ENCODE measurements around the gene SMARCA4. TPM values are rescaled to one million over a fixed set of nuclear protein-coding genes. Genes with fewer than 3 reads are reported as not detected.

The SMARCA4 gene
- total RNA-seq, 4 donors from 2014 or later, result 81.9 to 460 (median 118) TPM

GRCh38 chr19:11021760-11022144 lies 60.9 kb downstream of the SMARCA4 start:
- H3K4me1 ChIP-seq, result peaks cover 0 to 12% (median 8%) of the 10 kb centered on the region in 4 donors
- H3K27ac ChIP-seq, result no peak overlapping the region
- no peaks in the 10 kb centered on the region for H3K9me3 ChIP-seq
- TF ChIP-seq EP300 (IDR thresholded peaks at IDR 0.05; ENCODE audit: low read depth) (no peak), CTCF (IDR thresholded peaks at IDR 0.05) (no peak), POLR2A (IDR thresholded peaks at IDR 0.05) (no peak), POLR2AphosphoS5 (IDR thresholded peaks at IDR 0.05) (no peak)
- no peaks in the 10 kb centered on the region for H3K27me3 ChIP-seq
- in situ Hi-C loops (cut with MboI; ENCODE audit: low pct_ligation_motif_present in 1 of 4, low pct_unique_long_range_greater_than_20kb in 1 of 4, low sequenced_read_pairs in 3 of 4), result no loop called here
- H3K36me3 ChIP-seq, result peaks cover 0 to 69% (median 19%) of the 10 kb centered on the region in 4 donors
- no peak overlapping the region for H3K4me3 ChIP-seq
- WGBS, 2 donors (ENCODE audit: low coverage in 1 of 2), result 98 to 100% methylated on average over 1 to 15 of the region's 15 CpGs
- intact Hi-C loops (cut with DNase I; ENCODE audit: low total_unique reads), result no loop called here
- no peak for DNase-seq

GRCh38 chr19:11023016-11023415 lies 62.2 kb downstream of the SMARCA4 start:
- Histone ChIP-seq H3K27ac (no peak overlapping the region), H3K36me3 (peaks cover 0 to 75% (median 25%) of the 10 kb centered on the region in 4 donors), H3K4me3 (no peak overlapping the region), H3K9me3 (no peaks in the 10 kb centered on the region), H3K4me1 (peaks cover 0 to 8% (median 6%) of the 10 kb centered on the region in 4 donors), H3K27me3 (no peaks in the 10 kb centered on the region)
- intact Hi-C loops (cut with DNase I; ENCODE audit: low total_unique reads) (no loop called here), in situ Hi-C loops (cut with MboI; ENCODE audit: low pct_ligation_motif_present in 1 of 4, low pct_unique_long_range_greater_than_20kb in 1 of 4, low sequenced_read_pairs in 3 of 4) (no loop called here)
- TF ChIP-seq POLR2A (IDR thresholded peaks at IDR 0.05), result no peak
- 91 to 100% methylated on average over 1 to 11 of the region's 11 CpGs for WGBS, 2 donors (ENCODE audit: low coverage in 1 of 2)
- DNase-seq, result no peak

GRCh38 chr19:11023710-11024109 lies 62.9 kb downstream of the SMARCA4 start:
- Histone ChIP-seq H3K36me3 (peaks cover 0 to 81% (median 26%) of the 10 kb centered on the region in 4 donors), H3K9me3 (no peaks in the 10 kb centered on the region), H3K27ac (no peak overlapping the region), H3K4me1 (peaks cover 0 to under 1% (median 0%) of the 10 kb centered on the region in 4 donors), H3K4me3 (no peak overlapping the region), H3K27me3 (no peaks in the 10 kb centered on the region)
- TF ChIP-seq CTCF (IDR thresholded peaks at IDR 0.05) (no peak), POLR2A (IDR thresholded peaks at IDR 0.05) (no peak), POLR2AphosphoS5 (IDR thresholded peaks at IDR 0.05) (no peak), EP300 (IDR thresholded peaks at IDR 0.05; ENCODE audit: low read depth) (no peak)
- intact Hi-C loops (cut with DNase I; ENCODE audit: low total_unique reads) (no loop called here), in situ Hi-C loops (cut with MboI; ENCODE audit: low pct_ligation_motif_present in 1 of 4, low pct_unique_long_range_greater_than_20kb in 1 of 4, low sequenced_read_pairs in 3 of 4) (no loop called here)
- 100% methylated on average over 2 of the region's 7 CpGs; no CpG with 5 or more reads in 1 of the 2 donors for WGBS, 2 donors (ENCODE audit: low coverage in 1 of 2)
- DNase-seq, result no peak

GRCh38 chr19:11024259-11024658 lies 63.4 kb downstream of the SMARCA4 start:
- DNase-seq, result no peak
- in situ Hi-C loops (cut with MboI; ENCODE audit: low pct_ligation_motif_present in 1 of 4, low pct_unique_long_range_greater_than_20kb in 1 of 4, low sequenced_read_pairs in 3 of 4), result no loop called here
- Histone ChIP-seq H3K9me3 (no peaks in the 10 kb centered on the region), H3K36me3 (peaks cover 0 to 85% (median 29%) of the 10 kb centered on the region in 4 donors), H3K4me3 (no peak overlapping the region), H3K27me3 (no peaks in the 10 kb centered on the region), H3K4me1 (no peaks in the 10 kb centered on the region), H3K27ac (no peak overlapping the region)
- intact Hi-C loops (cut with DNase I; ENCODE audit: low total_unique reads), result no loop called here
- WGBS, 2 donors (ENCODE audit: low coverage in 1 of 2), result 94% methylated on average over 11 of the region's 13 CpGs; no CpG with 5 or more reads in 1 of the 2 donors
- TF ChIP-seq POLR2A (IDR thresholded peaks at IDR 0.05) (no peak), CTCF (IDR thresholded peaks at IDR 0.05) (no peak), POLR2AphosphoS5 (IDR thresholded peaks at IDR 0.05) (no peak), EP300 (IDR thresholded peaks at IDR 0.05; ENCODE audit: low read depth) (no peak)

- 93% methylated on average over 6 of the region's 6 CpGs; no CpG with 5 or more reads in 1 of the 2 donors for WGBS, 2 donors (ENCODE audit: low coverage in 1 of 2)
Measured at GRCh38 chr19:11025006-11025405, 64.2 kb downstream of the SMARCA4 start.

More at GRCh38 chr19:11025006-11025405, 64.2 kb downstream of the SMARCA4 start:
- no peak overlapping the region for H3K27ac ChIP-seq
- no peaks in the 10 kb centered on the region for H3K27me3 ChIP-seq
- H3K4me1 ChIP-seq, result no peaks in the 10 kb centered on the region
- TF ChIP-seq CTCF (IDR thresholded peaks at IDR 0.05), result no peak
- no peak for TF ChIP-seq POLR2AphosphoS5 (IDR thresholded peaks at IDR 0.05)
- no peak for TF ChIP-seq POLR2A (IDR thresholded peaks at IDR 0.05)
- no peak for TF ChIP-seq EP300 (IDR thresholded peaks at IDR 0.05; ENCODE audit: low read depth)
- in situ Hi-C loops (cut with MboI; ENCODE audit: low pct_ligation_motif_present in 1 of 4, low pct_unique_long_range_greater_than_20kb in 1 of 4, low sequenced_read_pairs in 3 of 4), result loop anchor here in 2 of 4 donors (25.0 kb wide), 1 partner anchor 187 kb away; no protein-coding TSS in a partner anchor
- H3K4me3 ChIP-seq, result no peak overlapping the region
- intact Hi-C loops (cut with DNase I; ENCODE audit: low total_unique reads), result no loop called here
- H3K9me3 ChIP-seq, result no peaks in the 10 kb centered on the region
- H3K36me3 ChIP-seq, result peaks cover 0 to 79% (median 27%) of the 10 kb centered on the region in 4 donors
- DNase-seq, result no peak
